Thyroid gland (tissue), 4 donors: ENCODE results near the gene HCRT. TPM values are rescaled to one million over a fixed set of nuclear protein-coding genes. Genes with fewer than 3 reads are reported as not detected.
"Not testable (repeated sequence)": the region's sequence is repeated elsewhere in the genome, so short reads cannot be mapped to it uniquely, and the experiment has no call there.

Experiments used
- DNase-seq, 2 donors: peaks; one replicate each; pipeline ENCODE4 v3.0.0-alpha.2; 2019
- H3K27ac ChIP-seq, 3 donors: fragments of 200-600 bp; sonication (generic); 1 replicate in 2 of 3; 2 replicates in 1 of 3; pipeline ENCODE4 v1.5.1; 2016 to 2019; ENCODE audit warnings: mild to moderate bottlenecking in 1 of 3, moderate library complexity in 1 of 3
- H3K27me3 ChIP-seq: fragments of 200-600 bp; sonication (generic); one replicate; pipeline ENCODE4 v1.5.1; 2019
- H3K36me3 ChIP-seq, 2 donors: fragments of 200-600 bp; sonication (generic); one replicate each; pipeline ENCODE4 v1.5.1; 2016 to 2019
- H3K4me1 ChIP-seq, 2 donors: fragments of 200-600 bp; sonication (generic); one replicate each; pipeline ENCODE4 v1.5.1; 2017 to 2019
- H3K4me3 ChIP-seq, 3 donors: fragments of 200-600 bp; sonication (generic); replicated peaks in 1 of 3; 1 replicate in 2 of 3; 2 replicates in 1 of 3; pipeline ENCODE4 v1.5.1; 2016; ENCODE audit warnings: mild to moderate bottlenecking in 1 of 3
- H3K9me3 ChIP-seq: fragments of 200-600 bp; sonication (generic); one replicate; pipeline ENCODE4 v1.5.1; 2017
- CTCF ChIP-seq, 6 experiments: fragments of 200-600 bp in 3 of 6; fragments of 450-650 bp in 3 of 6; sonication (generic) in 3 of 6; IDR thresholded peaks; one replicate each; pipeline ENCODE4 v1.5.1; 2016 to 2019; ENCODE audit warnings: antibody characterized with exemption in 6 of 6, mild to moderate bottlenecking in 2 of 6, inconsistent platforms in 1 of 6, moderate library complexity in 1 of 6
- POLR2A ChIP-seq, 2 donors: fragments of 450-650 bp; IDR thresholded peaks; one replicate each; pipeline ENCODE4 v1.6.1; 2017; ENCODE audit warnings: antibody characterized with exemption in 2 of 2, mild to moderate bottlenecking in 2 of 2, moderate library complexity in 1 of 2
- WGBS, 2 donors: methylation state at CpG; one replicate each; pipeline ENCODE4 v1.1.5; 2017; 5-methylcytosine and 5-hydroxymethylcytosine counted together
- intact Hi-C: fragments of 100-400 bp; cut with DNase I; formaldehyde crosslinking; loops from one replicate; pipeline ENCODE4 v1.15.1; 2023
- total RNA-seq, 4 donors: library from RNA; depleted of rRNA; stranded (reverse); fragments of >200 nt; gene quantifications; one replicate each; pipeline ENCODE4 v1.2.3, GENCODE V29; 2016

HCRT gene
- total RNA-seq, 4 donors from 2014 or later: not detected

- WGBS, 2 donors: 77 to 85% methylated on average over 14 to 17 of the region's 19 CpGs
- Histone ChIP-seq H3K4me3 (no peak overlapping the region), H3K27me3 (no peaks in the 10 kb centered on the region), H3K4me1 (peaks cover 17 to 24% of the 10 kb centered on the region in 2 donors), H3K36me3 (no peaks in the 10 kb centered on the region), H3K27ac (no peak overlapping the region), H3K9me3 (no peaks in the 10 kb centered on the region)
- no peak for DNase-seq
- TF ChIP-seq POLR2A (IDR thresholded peaks at IDR 0.05): no peak
- no peak for TF ChIP-seq CTCF (IDR thresholded peaks at IDR 0.05)
- intact Hi-C loops: no loop called here
These were observed 3.7 kb upstream of the HCRT start for GRCh38 chr17:42188749-42189650.

GRCh38 chr17:42187833-42188232 is 2.6 kb upstream of the HCRT start:
- 75 to 100% methylated on average over 2 of the region's 2 CpGs for WGBS, 2 donors
- Histone ChIP-seq H3K27me3 (no peaks in the 10 kb centered on the region), H3K36me3 (no peaks in the 10 kb centered on the region), H3K27ac (no peak overlapping the region), H3K9me3 (no peaks in the 10 kb centered on the region), H3K4me1 (peaks cover 10 to 19% of the 10 kb centered on the region in 2 donors), H3K4me3 (no peak overlapping the region)
- intact Hi-C loops: no loop called here
- TF ChIP-seq CTCF (IDR thresholded peaks at IDR 0.05) (no peak), POLR2A (IDR thresholded peaks at IDR 0.05) (no peak)
- no peak for DNase-seq

- H3K9me3 ChIP-seq, H3K27ac ChIP-seq, H3K27me3 ChIP-seq, H3K36me3 ChIP-seq, H3K4me3 ChIP-seq, intact Hi-C loops, DNase-seq: not testable (repeated sequence)
- H3K4me1 ChIP-seq: peaks cover 10 to 15% of the 10 kb centered on the region in 2 donors
- WGBS, 2 donors: 85 to 90% methylated on average over 5 of the region's 5 CpGs
These were observed 939 bp upstream of the HCRT start for GRCh38 chr17:42186191-42186590.

GRCh38 chr17:42185621-42185930 is 324 bp upstream of the HCRT start:
- WGBS, 2 donors: 68 to 72% methylated on average over 7 of the region's 7 CpGs
- intact Hi-C loops: no loop called here
- peaks cover 15 to 21% of the 10 kb centered on the region in 2 donors for H3K4me1 ChIP-seq
- no peak for DNase-seq
- no peaks in the 10 kb centered on the region for H3K36me3 ChIP-seq
- H3K4me3 ChIP-seq: no peak overlapping the region
- TF ChIP-seq CTCF (IDR thresholded peaks at IDR 0.05): no peak
- TF ChIP-seq POLR2A (IDR thresholded peaks at IDR 0.05): no peak
- peaks cover 6% of the 10 kb centered on the region for H3K27me3 ChIP-seq
- H3K27ac ChIP-seq: no peak overlapping the region
- no peaks in the 10 kb centered on the region for H3K9me3 ChIP-seq

GRCh38 chr17:42183741-42184711 is 1.2 kb downstream of the HCRT start:
- peak; percentile 66 to 73 for DNase-seq
- WGBS, 2 donors: 10 to 19% methylated on average over 19 to 24 of the region's 83 CpGs
- Histone ChIP-seq H3K36me3 (no peaks in the 10 kb centered on the region), H3K9me3 (no peaks in the 10 kb centered on the region), H3K4me3 (peak overlapping the region in 2 of 3 donors; percentile 6 to 44), H3K27me3 (peaks cover 6% of the 10 kb centered on the region), H3K4me1 (peaks cover 18 to 27% of the 10 kb centered on the region in 2 donors), H3K27ac (no peak overlapping the region)
- peak; percentile 33 to 95 (median 78) for TF ChIP-seq CTCF (IDR thresholded peaks at IDR 0.05)
- TF ChIP-seq POLR2A (IDR thresholded peaks at IDR 0.05): peak in 1 of 2 donors; percentile 15
- intact Hi-C loops: no loop called here
